Hematopoietic multipotent progenitor cell treated with erythropoietin and hydrocortisone succinate and interleukin-3 and kit ligand, for 17 days (in vitro differentiated cells): Measurements from ENCODE around the gene ABCC1.
"Not testable (repeated sequence)": the region's sequence is repeated elsewhere in the genome, so short reads cannot be mapped to it uniquely, and the experiment has no call there.

Experiments
- DNase-seq: peaks from one replicate; pipeline ENCODE4 v3.0.0-alpha.2; 2015; ENCODE audit warnings: low spot score

The ABCC1 gene

DNA sequence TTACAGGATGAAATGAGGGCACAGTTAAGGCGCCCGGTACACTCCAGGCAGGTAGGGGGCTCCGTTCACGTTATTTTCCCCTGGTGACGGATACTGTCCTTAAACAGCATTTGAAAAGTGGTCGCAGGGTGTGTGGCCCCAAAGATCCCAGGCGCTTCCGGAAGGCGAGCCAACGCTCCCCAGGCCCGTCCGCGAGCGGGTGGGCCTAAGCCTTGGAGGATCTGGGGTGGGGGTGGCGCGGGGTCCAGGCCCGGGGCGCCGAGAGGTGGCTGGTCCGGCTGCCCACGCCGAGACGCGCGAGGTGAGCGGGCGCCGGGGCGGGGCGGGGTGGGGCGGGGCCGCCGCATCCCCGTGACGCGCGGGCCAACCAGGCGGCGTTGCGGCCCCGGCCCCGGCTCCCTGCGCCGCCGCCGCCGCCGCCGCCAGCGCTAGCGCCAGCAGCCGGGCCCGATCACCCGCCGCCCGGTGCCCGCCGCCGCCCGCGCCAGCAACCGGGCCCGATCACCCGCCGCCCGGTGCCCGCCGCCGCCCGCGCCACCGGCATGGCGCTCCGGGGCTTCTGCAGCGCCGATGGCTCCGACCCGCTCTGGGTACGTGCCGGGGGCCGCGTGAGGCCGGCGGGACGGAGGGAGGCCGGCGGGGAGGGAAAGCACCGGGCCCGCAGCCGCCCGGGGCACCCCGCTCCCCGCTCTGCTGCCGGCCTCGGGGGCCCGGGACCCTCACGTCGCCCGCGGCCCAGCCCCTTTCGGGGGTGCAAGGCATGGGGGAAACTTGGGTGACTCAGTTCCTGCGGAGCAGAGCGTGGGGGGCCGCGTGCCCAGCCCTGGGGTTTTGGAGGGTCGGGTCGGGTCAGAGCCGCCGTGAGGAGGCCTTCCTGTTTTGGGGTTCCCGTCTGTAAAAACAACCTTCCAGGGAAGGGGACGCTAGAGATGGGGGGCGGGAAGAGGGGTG lies at the start of gene ABCC1:
TSS of gene ABCC1 (plus strand) at position 407 of the 951 bp plus-strand sequence. CDS start at position 543, 136 bp downstream.
- DNase-seq, result peak; percentile 32

DNA sequence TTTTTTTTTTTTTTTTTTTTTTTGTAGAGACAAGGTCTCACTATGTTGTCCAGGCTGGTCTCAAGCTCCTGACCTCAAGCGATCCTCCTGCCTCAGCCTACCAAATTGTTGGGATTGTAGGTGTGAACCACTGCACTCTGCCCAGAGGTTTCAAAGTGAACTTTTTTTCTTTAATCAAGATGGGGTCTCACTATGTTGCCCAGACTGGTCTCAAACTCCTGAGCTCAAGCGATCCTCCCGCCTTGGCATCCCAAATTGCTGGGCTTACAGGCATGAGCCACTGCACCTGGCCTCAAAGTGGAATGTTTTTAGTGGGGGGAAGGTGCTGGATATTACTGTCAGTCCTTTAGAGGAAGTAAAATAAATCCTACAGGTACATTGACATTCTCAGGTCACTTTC lies 49.1 kb upstream of the ABCC1 start:
- no peak for DNase-seq

DNA sequence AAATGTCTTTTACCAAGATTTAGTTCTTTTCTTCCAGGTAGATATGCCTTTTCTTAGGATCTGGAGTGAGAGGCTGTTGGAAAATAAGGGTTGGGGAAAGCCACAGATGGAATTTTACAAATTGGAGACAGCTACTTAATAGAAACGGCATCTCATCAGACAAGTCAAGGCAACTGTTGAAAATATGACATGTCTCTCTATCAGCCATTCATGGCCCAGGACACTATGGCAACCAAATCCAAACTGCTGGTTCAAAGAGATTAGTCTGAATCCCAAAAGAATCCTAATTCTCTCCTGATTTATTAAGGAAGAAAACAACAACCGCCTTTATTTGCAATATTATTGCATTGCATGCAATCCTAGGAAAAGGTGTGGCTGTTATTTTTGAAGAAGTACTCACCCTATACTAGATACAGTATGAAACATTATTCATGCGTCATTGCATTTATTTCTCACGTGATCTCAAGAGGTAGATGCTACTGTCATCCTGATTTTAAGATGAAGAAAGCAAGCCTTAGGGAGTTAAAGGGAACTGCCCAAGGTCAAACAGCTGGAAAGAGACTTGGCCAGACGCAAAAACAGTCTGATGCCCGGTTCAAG lies 48.4 kb upstream of the ABCC1 start:
- no peak for DNase-seq

DNA sequence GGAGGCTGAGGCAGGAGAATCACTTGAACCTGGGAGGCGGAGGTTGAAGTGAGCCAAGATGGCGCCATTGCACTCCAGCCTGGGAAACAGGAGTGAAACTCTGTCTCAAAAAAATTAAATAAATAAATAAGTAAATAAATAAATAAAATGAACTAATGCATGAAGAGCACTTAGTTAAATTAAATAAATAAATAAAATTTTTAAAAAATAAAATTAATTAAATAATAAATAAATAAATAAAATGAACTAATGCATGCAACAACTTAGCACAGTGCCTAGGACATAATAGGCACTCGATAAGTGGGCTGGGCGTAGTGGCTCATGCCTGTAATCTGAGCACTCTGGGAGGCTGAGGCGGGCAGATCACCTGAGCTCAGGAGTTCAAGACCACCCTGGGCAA lies 45.5 kb upstream of the ABCC1 start:
- no peak for DNase-seq

DNA sequence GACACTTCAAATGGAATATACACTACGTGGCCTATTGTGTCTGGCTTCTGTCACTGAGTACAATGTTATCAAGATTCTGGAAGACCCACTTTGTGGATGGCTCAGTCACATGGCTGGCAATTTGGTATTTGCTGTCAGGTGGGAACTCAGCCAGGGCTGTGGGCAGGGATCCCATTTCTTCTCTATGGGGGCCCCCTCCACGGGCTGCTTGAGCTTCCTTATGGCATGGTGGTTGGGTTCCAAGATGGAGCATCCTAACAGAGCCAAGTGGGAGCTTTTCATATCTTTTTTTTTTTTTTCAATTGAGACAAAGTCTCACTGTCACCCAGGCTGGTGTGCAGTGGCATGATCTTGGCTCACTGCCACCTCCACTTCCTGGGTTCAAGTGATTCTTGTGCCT lies 43.0 kb upstream of the ABCC1 start:
- no peak for DNase-seq

DNA sequence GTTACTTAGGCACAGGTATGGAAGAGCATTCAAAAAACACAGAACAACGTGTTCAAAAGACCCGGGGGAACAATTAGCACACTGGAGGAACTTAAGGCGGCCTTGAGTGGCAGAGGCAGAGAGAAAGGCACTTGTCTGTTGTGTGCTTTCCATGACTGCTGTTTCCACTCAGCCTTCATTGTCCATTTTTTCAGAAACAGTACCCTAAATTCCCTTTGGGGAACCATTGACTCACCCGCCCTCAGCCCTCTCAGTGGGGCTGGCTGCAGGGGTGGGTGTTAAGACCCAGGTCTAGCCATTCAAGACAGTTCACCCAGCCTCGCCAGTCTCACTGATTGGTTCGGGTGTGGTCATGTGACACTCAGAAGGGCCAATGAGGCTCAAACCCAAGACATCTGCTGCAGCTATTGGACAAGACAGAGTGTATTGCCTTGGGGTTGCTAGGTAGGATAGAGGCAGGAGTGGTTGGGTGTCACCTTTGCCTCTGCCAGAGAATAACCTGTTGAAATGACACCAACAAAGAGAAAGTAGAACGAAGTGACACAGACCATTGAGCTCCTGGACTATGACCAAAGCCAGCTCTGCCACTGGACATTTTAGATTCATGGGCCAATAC lies 41.4 kb upstream of the ABCC1 start:
- peak; percentile 25 for DNase-seq

DNA sequence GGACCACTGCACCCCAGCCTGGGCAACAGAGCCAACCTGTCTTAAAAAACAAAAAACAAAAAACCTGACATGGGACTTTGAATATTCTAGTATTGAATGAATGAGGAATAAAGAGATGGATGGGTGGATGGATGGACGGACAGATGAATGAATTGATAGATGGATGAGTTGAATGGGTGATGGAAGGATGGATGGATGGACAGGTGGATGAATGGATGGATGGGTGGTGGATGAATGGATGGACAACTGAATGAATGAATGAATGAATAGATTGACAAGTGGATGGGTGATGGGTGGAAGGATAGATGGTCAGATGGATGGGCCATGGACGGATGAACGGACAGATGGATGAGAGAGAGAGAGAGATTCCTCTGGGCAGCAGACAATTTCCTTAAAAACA lies 38.2 kb upstream of the ABCC1 start:
- DNase-seq, result no peak

DNA sequence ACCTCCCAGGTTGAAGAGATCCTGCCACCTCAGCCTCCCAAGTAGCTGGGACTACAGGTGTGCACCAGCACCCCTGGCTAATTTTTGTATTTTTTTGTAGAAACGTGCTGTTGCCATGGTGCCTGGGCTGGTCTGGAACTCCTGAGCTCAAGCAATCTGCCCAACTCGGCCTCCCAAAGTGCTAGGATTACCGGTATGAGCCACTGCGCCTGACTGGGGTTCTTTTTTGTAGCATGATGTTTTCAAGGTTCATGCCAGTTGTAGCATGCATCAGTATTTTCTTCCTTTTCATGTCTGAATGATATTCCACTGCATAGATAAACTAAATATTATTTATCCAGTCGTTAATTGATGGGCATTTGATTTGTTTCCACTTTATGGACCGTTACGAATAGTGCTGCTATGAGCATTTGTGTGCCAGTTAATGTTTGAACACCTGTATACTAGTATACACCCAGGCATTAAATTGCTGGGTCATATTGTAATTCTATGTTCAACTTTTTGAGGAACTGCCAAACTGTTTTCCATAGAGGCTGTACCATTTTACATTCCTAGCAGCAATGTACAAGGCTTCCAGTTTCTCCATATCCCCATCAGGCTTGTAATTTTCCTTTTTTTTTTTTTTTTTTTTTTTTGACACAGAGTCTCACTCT lies 36.2 kb upstream of the ABCC1 start:
- no peak for DNase-seq

DNA sequence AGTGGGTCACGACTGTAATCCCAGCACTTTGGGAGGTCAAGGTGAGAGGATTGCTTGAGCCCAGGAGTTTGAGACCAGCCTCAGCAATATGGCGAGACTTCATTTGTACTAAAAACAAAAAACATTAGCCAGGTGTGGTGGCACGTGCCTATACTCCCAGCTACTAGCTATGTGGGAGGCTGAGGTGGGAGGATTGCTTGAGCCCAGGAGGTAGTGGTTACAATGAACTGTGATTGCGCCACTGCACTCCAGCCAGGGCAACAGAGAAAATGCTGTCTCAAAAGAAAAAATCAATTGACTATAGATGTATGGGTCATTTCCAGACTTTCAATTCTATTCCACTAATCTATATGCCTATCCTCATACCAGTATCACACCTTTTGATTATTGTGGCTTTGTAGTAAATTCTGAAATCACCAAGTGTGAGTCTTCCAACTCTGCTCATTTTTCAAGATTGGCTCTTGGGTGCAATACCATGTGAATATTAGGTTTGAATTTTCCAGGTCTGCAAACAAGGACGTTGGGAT lies 33.8 kb upstream of the ABCC1 start:
- DNase-seq, result no peak

DNA sequence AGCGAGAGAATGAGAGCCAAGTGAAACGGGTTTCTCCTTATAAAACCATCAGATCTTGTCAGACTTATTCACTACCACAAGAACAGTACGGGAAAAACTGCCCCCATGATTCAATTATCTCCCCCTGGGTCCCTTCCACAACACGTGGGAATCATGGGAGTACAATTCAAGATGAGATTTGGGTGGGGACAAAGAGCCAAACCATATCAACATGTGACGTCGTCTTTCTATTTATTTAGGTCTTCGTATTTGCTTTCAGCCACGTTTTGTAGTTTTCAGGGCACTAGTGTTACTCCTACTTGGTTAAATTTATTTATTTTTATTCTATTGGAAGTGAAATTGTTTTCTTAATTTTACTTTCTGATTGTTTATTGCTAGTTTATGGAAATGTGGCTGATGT lies 33.1 kb upstream of the ABCC1 start:
- DNase-seq, result no peak

DNA sequence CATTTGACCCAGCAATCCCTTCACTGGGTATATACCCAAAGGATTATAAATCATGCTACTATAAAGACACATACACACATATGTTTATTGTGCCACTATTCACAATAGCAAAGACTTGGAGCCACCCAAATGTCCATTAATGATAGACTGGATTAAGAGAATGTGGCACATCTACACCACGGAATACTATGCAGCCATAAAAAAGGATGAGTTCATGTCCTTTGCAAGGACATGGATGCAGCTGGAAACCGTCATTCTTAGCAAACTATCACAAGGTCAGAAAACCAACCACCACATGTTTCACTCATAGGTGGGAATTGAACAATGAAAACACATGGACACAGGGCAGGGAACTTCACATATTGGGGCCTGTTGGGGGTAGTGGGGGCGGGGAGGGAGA lies 31.1 kb upstream of the ABCC1 start:
- not testable (repeated sequence) for DNase-seq

DNA sequence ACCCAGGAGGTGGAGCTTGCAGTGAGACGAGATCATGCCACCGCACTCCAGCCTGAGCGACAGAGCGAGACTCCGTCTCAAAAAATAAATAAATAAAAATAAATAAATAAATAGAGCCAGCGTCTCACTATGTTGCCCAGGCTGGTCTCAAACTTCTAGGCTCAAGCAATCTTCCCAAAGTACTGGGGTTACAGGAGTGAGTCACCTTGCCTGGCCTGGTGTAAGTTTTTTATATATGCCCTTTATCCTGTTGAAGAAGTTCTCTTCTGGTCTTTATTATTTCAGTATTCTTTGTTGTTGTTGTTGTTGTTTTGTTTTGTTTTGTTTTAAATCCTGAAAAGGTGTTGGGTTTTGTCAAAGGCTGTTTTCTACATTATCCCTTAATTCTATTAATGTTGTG lies 30.1 kb upstream of the ABCC1 start:
- no peak for DNase-seq

DNA sequence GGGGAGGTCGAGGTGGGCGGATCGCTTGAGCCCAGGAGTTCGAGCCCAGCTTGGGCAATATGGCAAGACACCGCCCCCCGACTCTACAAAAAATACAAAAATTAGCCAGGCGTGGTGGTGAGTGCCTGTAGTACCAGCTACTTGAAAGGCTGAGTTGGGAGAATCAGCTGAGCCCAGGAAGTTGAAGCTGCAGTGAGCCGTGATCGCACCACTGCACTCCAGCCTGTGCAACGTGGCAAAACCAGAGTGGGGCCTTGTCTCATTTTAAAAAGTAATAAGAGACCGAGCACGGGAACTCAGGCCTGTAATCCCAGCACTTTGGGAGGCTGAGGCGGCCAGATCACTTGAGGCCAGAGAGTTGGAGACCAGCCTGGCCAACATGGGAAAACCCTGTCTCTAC lies 24.4 kb upstream of the ABCC1 start:
- DNase-seq, result no peak

DNA sequence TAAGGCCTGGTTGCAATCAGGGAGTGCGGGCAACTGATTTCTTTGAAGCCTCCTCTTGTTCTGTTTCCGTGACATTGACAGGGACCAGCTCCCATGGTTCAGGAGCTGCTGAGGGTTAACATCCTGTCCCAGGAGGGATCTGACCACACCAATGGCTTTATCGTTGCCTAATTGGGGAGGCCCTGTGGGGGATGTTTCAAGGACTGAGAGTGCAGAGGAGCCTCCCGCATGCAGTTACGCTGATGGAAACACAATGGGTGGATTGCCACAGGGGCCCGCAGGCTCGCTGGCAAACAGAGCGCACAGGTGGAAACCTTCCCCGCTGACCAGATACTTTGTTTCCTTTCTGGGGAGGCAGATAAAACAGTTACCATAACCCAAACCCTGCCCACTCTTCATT lies 23.8 kb upstream of the ABCC1 start:
- no peak for DNase-seq

DNA sequence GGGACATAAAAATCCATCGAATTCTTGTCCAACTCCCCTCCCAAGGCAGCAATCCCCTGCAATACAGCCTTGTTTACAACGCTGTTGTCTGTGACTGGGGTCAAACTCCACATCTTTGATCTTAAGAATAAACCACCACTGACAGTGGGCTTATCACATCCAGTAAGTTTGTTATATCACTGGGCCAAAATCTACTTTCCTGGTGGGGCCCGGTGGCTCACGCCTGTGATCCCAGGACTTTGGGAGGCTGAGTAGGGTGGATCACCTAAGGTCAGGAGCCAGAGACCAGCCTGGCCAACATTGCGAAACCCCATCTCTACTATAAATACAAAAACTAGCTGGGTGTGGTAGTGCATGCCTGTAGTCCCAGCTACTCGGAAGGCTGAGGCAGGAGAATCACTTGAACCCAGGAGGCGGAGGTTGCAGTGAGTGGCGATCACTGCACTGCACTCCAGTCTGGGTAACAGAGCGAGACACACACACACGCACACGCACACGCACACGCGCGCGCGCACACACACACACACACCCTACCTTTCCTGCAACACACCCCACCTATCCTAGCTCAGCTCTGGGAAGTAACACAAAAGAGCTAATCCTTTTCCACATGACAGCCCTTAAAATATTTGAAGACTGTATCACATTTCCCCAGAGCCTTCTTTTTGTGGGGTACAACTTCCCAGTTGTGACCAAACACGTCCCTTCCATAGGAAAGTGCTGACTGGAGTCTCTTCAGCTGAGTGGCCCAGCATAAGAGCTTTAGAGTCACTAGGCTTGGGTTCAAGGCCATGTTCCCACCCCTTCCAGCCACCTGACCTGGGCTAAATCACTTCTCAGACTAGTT lies 20.9 kb upstream of the ABCC1 start:
- DNase-seq, result no peak

DNA sequence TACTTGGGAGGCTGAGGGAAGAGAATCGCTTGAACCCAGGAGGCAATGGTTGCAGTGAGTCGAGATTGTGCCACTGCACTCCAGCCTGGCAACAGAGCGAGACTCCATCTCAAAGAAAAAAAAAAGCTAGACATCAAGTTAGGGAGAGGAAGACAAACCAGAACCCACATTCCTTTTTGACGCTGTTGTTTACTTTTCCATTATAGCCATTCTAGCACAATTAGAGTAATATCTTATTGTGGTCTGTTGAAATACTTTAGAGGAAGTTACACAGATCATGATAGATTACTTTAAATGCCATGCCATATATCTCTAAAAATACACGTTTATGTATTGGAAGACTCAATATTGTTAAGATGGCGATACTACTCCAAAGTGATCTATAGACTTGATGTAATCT lies 16.5 kb upstream of the ABCC1 start:
- DNase-seq, result no peak

DNA sequence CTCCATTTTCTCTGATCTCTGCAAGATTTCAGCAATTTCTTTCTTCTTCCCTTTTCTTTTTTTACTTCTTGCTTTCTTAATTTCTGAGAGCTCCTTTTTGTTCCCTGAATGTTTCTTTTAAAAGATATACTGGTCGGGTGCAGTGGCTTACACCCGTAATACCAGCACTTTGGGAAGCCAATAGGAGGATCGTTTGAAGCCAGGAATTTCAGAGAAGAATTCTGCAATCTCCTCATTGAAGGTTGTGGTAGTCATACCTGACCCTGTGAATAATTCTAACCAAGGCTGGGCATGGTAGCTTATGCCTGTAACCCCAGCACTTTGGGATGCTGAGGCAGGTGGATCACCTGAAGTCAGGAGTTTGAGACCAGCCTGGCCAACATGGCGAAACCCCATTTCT lies 15.6 kb upstream of the ABCC1 start:
- no peak for DNase-seq

DNA sequence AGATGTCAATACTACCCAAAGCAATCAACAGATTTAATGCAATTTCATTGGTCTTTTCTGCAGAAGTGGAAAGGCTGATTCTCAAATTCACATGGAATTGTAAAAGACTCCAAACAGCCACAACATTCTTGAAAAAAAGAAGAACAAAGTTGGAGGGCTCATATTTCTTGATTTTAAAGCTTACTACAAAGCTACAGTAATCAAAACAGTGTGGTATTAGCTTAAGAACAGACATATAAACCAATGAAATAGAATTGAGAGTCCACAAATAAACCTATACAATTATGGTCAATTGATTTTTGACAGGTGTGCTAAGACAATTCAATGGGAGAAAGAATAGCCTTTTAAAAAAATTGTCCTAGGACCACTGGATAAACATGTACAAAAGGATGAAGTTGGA lies 14.4 kb upstream of the ABCC1 start:
- DNase-seq, result no peak

DNA sequence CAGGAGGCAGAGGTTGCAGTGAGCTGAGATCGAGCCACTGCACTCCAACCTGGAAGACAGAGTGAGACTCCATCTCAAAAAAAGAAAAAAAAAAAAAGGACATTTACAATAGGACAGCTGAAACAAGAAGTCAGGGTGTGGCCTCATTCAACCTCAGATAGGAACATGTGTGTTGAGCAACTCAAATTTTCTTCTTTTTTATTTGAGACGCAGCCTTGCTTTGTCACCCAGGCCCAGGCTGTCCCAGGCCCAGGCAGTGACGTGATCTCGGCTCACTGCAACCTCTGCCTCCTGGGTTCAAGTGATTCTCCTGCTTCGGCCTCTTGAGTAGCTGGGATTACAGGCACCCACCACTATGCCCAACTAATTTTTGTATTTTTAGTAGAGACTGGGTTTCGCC lies 12.6 kb upstream of the ABCC1 start:
- not testable (repeated sequence) for DNase-seq

DNA sequence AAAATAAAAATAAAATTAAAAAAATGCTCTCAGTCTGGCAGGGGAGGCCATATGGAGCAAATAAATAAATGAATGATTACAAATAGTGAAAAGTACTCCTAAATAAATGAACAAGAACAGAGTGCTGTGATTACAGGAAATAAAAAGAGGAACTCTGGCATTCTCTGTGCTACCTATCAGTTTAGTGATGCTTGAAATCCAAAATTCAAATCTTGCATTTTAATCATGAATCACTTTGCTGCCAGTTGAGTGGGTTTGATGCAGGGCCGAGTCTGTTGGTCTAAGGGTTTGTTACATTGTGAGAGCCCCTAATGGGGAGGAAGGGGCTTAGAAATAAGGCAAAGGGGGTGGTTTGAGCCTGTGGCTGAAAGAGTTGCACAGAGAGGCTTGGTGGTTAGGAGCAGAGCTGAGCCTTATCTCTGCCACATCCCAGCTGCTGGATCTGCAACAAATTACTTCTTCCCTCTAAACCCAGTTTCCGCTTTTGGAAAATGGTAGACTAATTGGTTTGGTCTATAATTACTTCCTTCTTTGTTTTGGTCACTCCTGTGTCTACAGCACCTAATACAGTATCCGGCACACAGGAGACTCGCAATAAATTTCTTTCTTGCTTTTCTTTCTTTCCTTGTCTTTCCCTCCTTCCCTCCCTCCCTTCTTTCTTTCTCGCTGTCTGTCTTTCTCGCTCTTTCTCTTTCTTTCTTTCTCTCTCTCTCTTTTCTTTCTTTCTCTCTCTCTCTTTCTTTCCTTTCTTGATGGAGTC lies 6.3 kb upstream of the ABCC1 start:
- no peak for DNase-seq
